WTC11 (cell line): ENCODE results near the gene LRRC31. TPM values are rescaled to one million over a fixed set of nuclear protein-coding genes. Genes with fewer than 3 reads are reported as not detected.

ENCODE experiments used
- ATAC-seq: fragments of 200-7000 bp; cut with Tn5 transposase; 2 replicates; pipeline ENCODE4 v1.10.0; 2021; ENCODE audit warnings: mild to moderate bottlenecking, moderate library complexity
- CTCF ChIA-PET: fragments of 300-600 bp; sonication (Branson Sonifier 250); formaldehyde crosslinking; loops from one replicate; lab custom pipeline; 2021; ENCODE audit warnings: antibody characterized with exemption; lab: Charles Lee
- POLR2A ChIA-PET: fragments of 350-600 bp; sonication (Branson Sonifier 250); formaldehyde crosslinking; loops from one replicate; lab custom pipeline; 2021; ENCODE audit warnings: antibody characterized with exemption; lab: Charles Lee
- DNase-seq: peaks from one replicate; pipeline ENCODE4 v3.0.0; 2021; ENCODE audit warnings: low spot score
- H3K27ac Mint-ChIP-seq: 2 replicates; pipeline ENCODE4 v1.8.0; 2021; ENCODE audit warnings: mixed read lengths
- H3K27me3 Mint-ChIP-seq: 2 replicates; pipeline ENCODE4 v1.8.0; 2021; ENCODE audit warnings: low read depth, mild to moderate bottlenecking, moderate library complexity, mixed read lengths
- H3K36me3 Mint-ChIP-seq: 2 replicates; pipeline ENCODE4 v1.8.0; 2021; ENCODE audit warnings: mixed read lengths
- H3K4me1 Mint-ChIP-seq: 2 replicates; pipeline ENCODE4 v1.8.0; 2022; ENCODE audit warnings: mixed read lengths
- H3K4me3 Mint-ChIP-seq: 2 replicates; pipeline ENCODE4 v1.8.0; 2021; ENCODE audit warnings: mild to moderate bottlenecking, moderate library complexity, mixed read lengths
- H3K9me3 Mint-ChIP-seq: 2 replicates; pipeline ENCODE4 v1.8.0; 2021; ENCODE audit warnings: mixed read lengths
- ATF1 ChIP-seq: sonication (generic); formaldehyde crosslinking; IDR thresholded peaks from 2 replicates; pipeline ENCODE4 v1.8.1; 2023; ENCODE audit warnings: mild to moderate bottlenecking, moderate library complexity, missing genetic modification reagents
- ELF4 ChIP-seq: sonication (generic); formaldehyde crosslinking; IDR thresholded peaks from 2 replicates; pipeline ENCODE4 v1.8.1; 2022; ENCODE audit warnings: low read depth, mild to moderate bottlenecking, moderate library complexity, missing genetic modification reagents
- EMX1 ChIP-seq: fragments of 250-450 bp; sonication (Bioruptor Pico); IDR thresholded peaks from 2 replicates; pipeline ENCODE4 v1.8.0; 2021; ENCODE audit warnings: mild to moderate bottlenecking
- ESRRA ChIP-seq: sonication (generic); formaldehyde crosslinking; IDR thresholded peaks from 2 replicates; pipeline ENCODE4 v1.8.1; 2022; ENCODE audit warnings: mild to moderate bottlenecking, missing genetic modification reagents, borderline replicate concordance
- GTF2I ChIP-seq: fragments of 250-450 bp; sonication (Bioruptor Pico); conservative IDR thresholded peaks from 2 replicates; pipeline ENCODE4 v1.4.0; 2021; ENCODE audit warnings: mild to moderate bottlenecking
- JAZF1 ChIP-seq: fragments of 250-450 bp; sonication (Bioruptor Pico); IDR thresholded peaks from 2 replicates; pipeline ENCODE4 v1.9.0; 2021; ENCODE audit warnings: moderate library complexity, mild to moderate bottlenecking, inconsistent platforms
- JUN ChIP-seq: sonication (generic); formaldehyde crosslinking; IDR thresholded peaks from 2 replicates; pipeline ENCODE4 v1.8.0; 2023; ENCODE audit warnings: mild to moderate bottlenecking, missing genetic modification reagents
- MXD4 ChIP-seq: fragments of 250-450 bp; sonication (Bioruptor Pico); IDR thresholded peaks from 2 replicates; pipeline ENCODE4 v1.8.0; 2021; ENCODE audit warnings: mild to moderate bottlenecking, moderate library complexity, borderline replicate concordance
- NFE2L1 ChIP-seq: sonication (generic); formaldehyde crosslinking; IDR thresholded peaks from 2 replicates; pipeline ENCODE4 v1.8.1; 2023; ENCODE audit warnings: missing genetic modification reagents
- NR2C2 ChIP-seq: sonication (generic); formaldehyde crosslinking; IDR thresholded peaks from 2 replicates; pipeline ENCODE4 v1.8.0; 2022; ENCODE audit warnings: mild to moderate bottlenecking, missing genetic modification reagents
- TEAD4 ChIP-seq: sonication (generic); formaldehyde crosslinking; IDR thresholded peaks from 2 replicates; pipeline ENCODE4 v1.8.0; 2022; ENCODE audit warnings: mild to moderate bottlenecking, missing genetic modification reagents
- ZBTB21 ChIP-seq: sonication (generic); formaldehyde crosslinking; IDR thresholded peaks from 2 replicates; pipeline ENCODE4 v1.8.1; 2023; ENCODE audit warnings: mild to moderate bottlenecking, missing genetic modification reagents, borderline replicate concordance
- ZNF138 ChIP-seq: sonication (generic); formaldehyde crosslinking; conservative IDR thresholded peaks from 2 replicates; pipeline ENCODE4 v1.8.1; 2022; ENCODE audit warnings: mild to moderate bottlenecking, moderate library complexity, missing genetic modification reagents
- ZNF263 ChIP-seq: sonication (generic); formaldehyde crosslinking; IDR thresholded peaks from 2 replicates; pipeline ENCODE4 v1.8.1; 2022; ENCODE audit warnings: low read depth, mild to moderate bottlenecking, moderate library complexity, missing genetic modification reagents
- ZNF416 ChIP-seq: fragments of 250-450 bp; sonication (Bioruptor Pico); IDR thresholded peaks from 2 replicates; pipeline ENCODE4 v1.9.0; 2021; ENCODE audit warnings: mild to moderate bottlenecking, inconsistent platforms
- total RNA-seq: library from RNA; stranded (reverse); gene quantifications from 3 replicates; pipeline ENCODE4 v1.2.3, GENCODE V29; 2021
- TF ChIP-seq, protein P1 (sequence below): fragments of 200-600 bp; IDR thresholded peaks from 2 replicates; pipeline ENCODE4 v1.8.0; 2022; ENCODE audit warnings: antibody characterized with exemption
- TF ChIP-seq, protein P2 (sequence below): sonication (generic); formaldehyde crosslinking; IDR thresholded peaks from 2 replicates; pipeline ENCODE4 v1.8.1; 2023; ENCODE audit warnings: mild to moderate bottlenecking, missing genetic modification reagents, moderate library complexity
- TF ChIP-seq, protein P3 (sequence below): fragments of 250-450 bp; sonication (Bioruptor Pico); IDR thresholded peaks from 2 replicates; pipeline ENCODE4 v1.9.0; 2021; ENCODE audit warnings: moderate library complexity, mild to moderate bottlenecking, inconsistent platforms, borderline replicate concordance
- TF ChIP-seq, protein P4 (sequence below): fragments of 250-450 bp; sonication (Bioruptor Pico); IDR thresholded peaks from 2 replicates; pipeline ENCODE4 v2.1.2; 2022; ENCODE audit warnings: mild to moderate bottlenecking, moderate library complexity
- TF ChIP-seq, protein P5 (sequence below): fragments of 250-450 bp; sonication (Bioruptor Pico); IDR thresholded peaks from 2 replicates; pipeline ENCODE4 v1.9.0; 2021; ENCODE audit warnings: mild to moderate bottlenecking

LRRC31 gene
- total RNA-seq, 1 experiment from 2014 or later = not detected

DNA sequence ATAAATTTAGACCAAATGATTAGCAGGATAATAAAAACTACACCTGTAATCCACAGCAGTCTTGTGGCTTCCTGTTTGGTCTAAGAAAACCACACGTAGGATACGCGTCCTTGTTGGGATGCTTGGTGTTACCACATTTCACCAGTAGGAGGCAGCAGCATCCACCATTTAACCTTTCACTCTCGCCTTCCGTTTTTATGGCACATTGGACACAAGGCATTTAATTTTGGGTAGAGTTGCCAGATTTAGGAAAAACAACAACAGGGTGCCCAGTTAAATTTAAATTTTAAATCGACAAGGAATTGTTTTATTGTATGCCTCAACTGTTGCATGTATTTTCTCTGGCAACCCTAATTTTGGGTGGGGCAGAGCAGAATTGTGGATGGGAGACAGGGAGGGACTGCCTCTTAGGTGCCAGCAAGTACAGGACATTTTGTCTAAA is 6.3 kb downstream of the LRRC31 start:
- Mint-ChIP-seq H3K4me1 (peaks cover 9% of the 10 kb centered on the region), H3K36me3 (no peaks in the 10 kb centered on the region), H3K9me3 (no peaks in the 10 kb centered on the region), H3K27me3 (no peaks in the 10 kb centered on the region), H3K27ac (no peak overlapping the region), H3K4me3 (no peak overlapping the region)
- DNase-seq = peak; percentile 75
- peak; percentile 75 for ATAC-seq
- TF ChIP-seq, protein P1, sequence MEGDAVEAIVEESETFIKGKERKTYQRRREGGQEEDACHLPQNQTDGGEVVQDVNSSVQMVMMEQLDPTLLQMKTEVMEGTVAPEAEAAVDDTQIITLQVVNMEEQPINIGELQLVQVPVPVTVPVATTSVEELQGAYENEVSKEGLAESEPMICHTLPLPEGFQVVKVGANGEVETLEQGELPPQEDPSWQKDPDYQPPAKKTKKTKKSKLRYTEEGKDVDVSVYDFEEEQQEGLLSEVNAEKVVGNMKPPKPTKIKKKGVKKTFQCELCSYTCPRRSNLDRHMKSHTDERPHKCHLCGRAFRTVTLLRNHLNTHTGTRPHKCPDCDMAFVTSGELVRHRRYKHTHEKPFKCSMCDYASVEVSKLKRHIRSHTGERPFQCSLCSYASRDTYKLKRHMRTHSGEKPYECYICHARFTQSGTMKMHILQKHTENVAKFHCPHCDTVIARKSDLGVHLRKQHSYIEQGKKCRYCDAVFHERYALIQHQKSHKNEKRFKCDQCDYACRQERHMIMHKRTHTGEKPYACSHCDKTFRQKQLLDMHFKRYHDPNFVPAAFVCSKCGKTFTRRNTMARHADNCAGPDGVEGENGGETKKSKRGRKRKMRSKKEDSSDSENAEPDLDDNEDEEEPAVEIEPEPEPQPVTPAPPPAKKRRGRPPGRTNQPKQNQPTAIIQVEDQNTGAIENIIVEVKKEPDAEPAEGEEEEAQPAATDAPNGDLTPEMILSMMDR = peak; percentile 85
- no peak for TF ChIP-seq JUN
- POLR2A ChIA-PET = no interaction called here
- CTCF ChIA-PET = interaction anchor here (0.9 kb wide), 1 partner anchor 104 kb away, joined by 3 read pairs; no protein-coding TSS in a partner anchor

DNA sequence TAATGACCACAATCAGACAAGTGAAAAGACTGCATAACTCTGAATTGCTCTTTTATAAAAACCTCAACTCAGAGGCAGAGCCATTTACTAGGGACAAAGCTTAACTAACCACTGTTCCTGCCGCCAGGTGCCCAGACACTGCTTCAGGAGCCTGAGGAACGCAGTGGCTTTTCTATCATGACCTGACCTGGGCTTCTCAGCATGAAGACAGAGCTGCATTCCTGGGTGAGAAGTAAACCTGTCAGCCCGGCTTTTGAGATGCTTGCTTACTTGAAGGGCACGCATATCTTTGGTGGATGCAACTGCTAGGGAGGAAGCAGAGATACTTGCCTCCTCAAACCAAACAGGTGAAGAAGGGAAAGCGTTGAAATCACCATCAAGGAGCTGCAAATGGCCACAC is 7.9 kb downstream of the LRRC31 start:
- ChIA-PET CTCF (interaction anchor here (0.8 to 1.6 kb wide), 7 partner anchors 10 to 217 kb away, joined by 3 to 12 read pairs (median 5); no protein-coding TSS in a partner anchor), POLR2A (interaction anchor here (0.5 to 0.6 kb wide), 2 partner anchors 463 to 692 kb away, joined by 3 read pairs; no protein-coding TSS in a partner anchor)
- peak; percentile 18 for DNase-seq
- H3K27me3 Mint-ChIP-seq = no peaks in the 10 kb centered on the region
- H3K27ac Mint-ChIP-seq = peak overlapping the region; percentile 32
- no peak for TF ChIP-seq ZNF138 (CRISPR knock-in tag)
- no peak for TF ChIP-seq ZBTB21 (CRISPR knock-in tag)
- TF ChIP-seq ELF4 = no peak
- no peak for TF ChIP-seq ATF1 (CRISPR knock-in tag)
- TF ChIP-seq, protein P2, sequence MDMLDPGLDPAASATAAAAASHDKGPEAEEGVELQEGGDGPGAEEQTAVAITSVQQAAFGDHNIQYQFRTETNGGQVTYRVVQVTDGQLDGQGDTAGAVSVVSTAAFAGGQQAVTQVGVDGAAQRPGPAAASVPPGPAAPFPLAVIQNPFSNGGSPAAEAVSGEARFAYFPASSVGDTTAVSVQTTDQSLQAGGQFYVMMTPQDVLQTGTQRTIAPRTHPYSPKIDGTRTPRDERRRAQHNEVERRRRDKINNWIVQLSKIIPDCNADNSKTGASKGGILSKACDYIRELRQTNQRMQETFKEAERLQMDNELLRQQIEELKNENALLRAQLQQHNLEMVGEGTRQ (CRISPR knock-in tag) = no peak
- no peak for TF ChIP-seq ESRRA
- no peak for TF ChIP-seq ZNF416 (CRISPR knock-in tag)
- TF ChIP-seq ZNF263 (CRISPR knock-in tag) = no peak
- TF ChIP-seq NFE2L1 (CRISPR knock-in tag) = no peak
- TF ChIP-seq TEAD4 (CRISPR knock-in tag) = no peak
- TF ChIP-seq, protein P3, sequence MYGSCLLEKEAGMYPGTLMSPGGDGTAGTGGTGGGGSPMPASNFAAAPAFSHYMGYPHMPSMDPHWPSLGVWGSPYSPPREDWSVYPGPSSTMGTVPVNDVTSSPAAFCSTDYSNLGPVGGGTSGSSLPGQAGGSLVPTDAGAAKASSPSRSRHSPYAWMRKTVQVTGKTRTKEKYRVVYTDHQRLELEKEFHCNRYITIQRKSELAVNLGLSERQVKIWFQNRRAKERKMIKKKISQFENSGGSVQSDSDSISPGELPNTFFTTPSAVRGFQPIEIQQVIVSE = no peak
- no peak for TF ChIP-seq JAZF1
- no peak for TF ChIP-seq MXD4
- TF ChIP-seq EMX1 (CRISPR knock-in tag) = no peak
- TF ChIP-seq, protein P4, sequence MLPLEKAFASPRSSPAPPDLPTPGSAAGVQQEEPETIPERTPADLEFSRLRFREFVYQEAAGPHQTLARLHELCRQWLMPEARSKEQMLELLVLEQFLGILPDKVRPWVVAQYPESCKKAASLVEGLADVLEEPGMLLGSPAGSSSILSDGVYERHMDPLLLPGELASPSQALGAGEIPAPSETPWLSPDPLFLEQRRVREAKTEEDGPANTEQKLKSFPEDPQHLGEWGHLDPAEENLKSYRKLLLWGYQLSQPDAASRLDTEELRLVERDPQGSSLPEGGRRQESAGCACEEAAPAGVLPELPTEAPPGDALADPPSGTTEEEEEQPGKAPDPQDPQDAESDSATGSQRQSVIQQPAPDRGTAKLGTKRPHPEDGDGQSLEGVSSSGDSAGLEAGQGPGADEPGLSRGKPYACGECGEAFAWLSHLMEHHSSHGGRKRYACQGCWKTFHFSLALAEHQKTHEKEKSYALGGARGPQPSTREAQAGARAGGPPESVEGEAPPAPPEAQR (CRISPR knock-in tag) = no peak
- TF ChIP-seq, protein P5, sequence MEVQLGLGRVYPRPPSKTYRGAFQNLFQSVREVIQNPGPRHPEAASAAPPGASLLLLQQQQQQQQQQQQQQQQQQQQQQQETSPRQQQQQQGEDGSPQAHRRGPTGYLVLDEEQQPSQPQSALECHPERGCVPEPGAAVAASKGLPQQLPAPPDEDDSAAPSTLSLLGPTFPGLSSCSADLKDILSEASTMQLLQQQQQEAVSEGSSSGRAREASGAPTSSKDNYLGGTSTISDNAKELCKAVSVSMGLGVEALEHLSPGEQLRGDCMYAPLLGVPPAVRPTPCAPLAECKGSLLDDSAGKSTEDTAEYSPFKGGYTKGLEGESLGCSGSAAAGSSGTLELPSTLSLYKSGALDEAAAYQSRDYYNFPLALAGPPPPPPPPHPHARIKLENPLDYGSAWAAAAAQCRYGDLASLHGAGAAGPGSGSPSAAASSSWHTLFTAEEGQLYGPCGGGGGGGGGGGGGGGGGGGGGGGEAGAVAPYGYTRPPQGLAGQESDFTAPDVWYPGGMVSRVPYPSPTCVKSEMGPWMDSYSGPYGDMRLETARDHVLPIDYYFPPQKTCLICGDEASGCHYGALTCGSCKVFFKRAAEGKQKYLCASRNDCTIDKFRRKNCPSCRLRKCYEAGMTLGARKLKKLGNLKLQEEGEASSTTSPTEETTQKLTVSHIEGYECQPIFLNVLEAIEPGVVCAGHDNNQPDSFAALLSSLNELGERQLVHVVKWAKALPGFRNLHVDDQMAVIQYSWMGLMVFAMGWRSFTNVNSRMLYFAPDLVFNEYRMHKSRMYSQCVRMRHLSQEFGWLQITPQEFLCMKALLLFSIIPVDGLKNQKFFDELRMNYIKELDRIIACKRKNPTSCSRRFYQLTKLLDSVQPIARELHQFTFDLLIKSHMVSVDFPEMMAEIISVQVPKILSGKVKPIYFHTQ = no peak
- TF ChIP-seq NR2C2 (CRISPR knock-in tag) = no peak
- TF ChIP-seq GTF2I = no peak
- no peaks in the 10 kb centered on the region for H3K36me3 Mint-ChIP-seq
- peak; percentile 84 for ATAC-seq
- H3K9me3 Mint-ChIP-seq = no peaks in the 10 kb centered on the region
- H3K4me3 Mint-ChIP-seq = no peak overlapping the region
- peaks cover 9% of the 10 kb centered on the region for H3K4me1 Mint-ChIP-seq
